Erythroblast (primary cell): Measurements from ENCODE around the gene SSPN.

ENCODE experiments used
- GATA1 ChIP-seq: IDR thresholded peaks from 2 replicates; pipeline ENCODE4 v1.6.1; 2011; ENCODE audit warnings: low read depth, mild to moderate bottlenecking, control low read depth, low read length, moderate library complexity
- POLR2A ChIP-seq: IDR thresholded peaks from 2 replicates; pipeline ENCODE4 v1.6.1; 2011; ENCODE audit warnings: mild to moderate bottlenecking, low read length

DNA sequence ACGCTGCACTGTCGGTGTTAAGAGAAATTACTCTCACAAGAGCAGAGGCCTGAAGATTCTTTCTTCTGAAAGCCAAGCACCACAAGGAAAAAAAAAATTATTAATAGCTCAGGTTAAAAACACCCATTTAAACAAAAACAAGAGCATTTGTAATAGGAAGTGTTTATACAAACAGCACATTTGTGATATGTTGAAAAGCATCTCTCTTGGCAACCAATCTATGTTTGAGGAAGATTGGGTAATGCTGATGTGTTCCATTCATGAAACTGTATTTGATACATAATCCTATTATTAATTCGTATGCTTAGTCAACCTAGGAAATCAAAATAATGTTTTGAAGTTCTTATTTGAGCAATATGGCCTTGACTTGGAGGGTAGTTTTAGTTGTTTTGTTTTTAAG, 36.5 kb downstream of the SSPN start:
- TF ChIP-seq POLR2A (no peak), GATA1 (no peak)
